HG03558 (cell line): ENCODE measurements around the gene TDRD6.
"Not testable (repeated sequence)": the region's sequence is repeated elsewhere in the genome, so short reads cannot be mapped to it uniquely, and the experiment has no call there.

Experiments used
- ATAC-seq: cut with Tn5 transposase; IDR thresholded peaks from one replicate; pipeline ENCODE4 v1.9.1; 2021; ENCODE audit warnings: moderate number of reproducible peaks; ENCODE audit not compliant: unreplicated experiment; ENCODE audit errors: extremely low read depth

Gene TDRD6

GRCh38 chr6:46687619-46688097 is at the start of gene TDRD6:
TDRD6 (plus strand) TSS chr6:46687885; CDS start chr6:46688129, 244 bp downstream.
- ATAC-seq, result no peak

GRCh38 chr6:46637933-46638332 is 49.8 kb upstream of the TDRD6 start:
- no peak for ATAC-seq

- ATAC-seq, result no peak
Measured at GRCh38 chr6:46638650-46639049, 49.0 kb upstream of the TDRD6 start.

- no peak for ATAC-seq
Measured at GRCh38 chr6:46642928-46643751, 44.5 kb upstream of the TDRD6 start.

GRCh38 chr6:46645265-46645664 is 42.4 kb upstream of the TDRD6 start:
- ATAC-seq, result no peak

- ATAC-seq, result not testable (repeated sequence)
Measured at GRCh38 chr6:46648108-46648507, 39.6 kb upstream of the TDRD6 start.

- no peak for ATAC-seq
Measured at GRCh38 chr6:46648869-46649492, 38.7 kb upstream of the TDRD6 start.

GRCh38 chr6:46651006-46651405 is 36.7 kb upstream of the TDRD6 start:
- ATAC-seq, result no peak

GRCh38 chr6:46651816-46652215 is 35.9 kb upstream of the TDRD6 start:
- ATAC-seq, result no peak

- no peak for ATAC-seq
Measured at GRCh38 chr6:46652232-46652602, 35.5 kb upstream of the TDRD6 start.

- peak; percentile 100 for ATAC-seq
Measured at GRCh38 chr6:46652603-46653438, 34.9 kb upstream of the TDRD6 start, which contains the start of the genes CYP39A1 and SLC25A27. CYP39A1 (minus strand) TSS chr6:46652818; CDS start chr6:46652582, 236 bp downstream. SLC25A27 (plus strand) TSS chr6:46652975; CDS start chr6:46653193, 218 bp downstream.

- ATAC-seq, result no peak
Measured at GRCh38 chr6:46653439-46654195, 34.1 kb upstream of the TDRD6 start.

- ATAC-seq, result no peak
Measured at GRCh38 chr6:46655803-46656202, 31.9 kb upstream of the TDRD6 start.

- no peak for ATAC-seq
Measured at GRCh38 chr6:46657642-46658041, 30.0 kb upstream of the TDRD6 start.

- ATAC-seq, result no peak
Measured at GRCh38 chr6:46661483-46661882, 26.2 kb upstream of the TDRD6 start.

- ATAC-seq, result no peak
Measured at GRCh38 chr6:46667377-46667776, 20.3 kb upstream of the TDRD6 start.

- ATAC-seq, result no peak
Measured at GRCh38 chr6:46674410-46674809, 13.3 kb upstream of the TDRD6 start.

- no peak for ATAC-seq
Measured at GRCh38 chr6:46676604-46677313, 10.9 kb upstream of the TDRD6 start.

GRCh38 chr6:46677314-46677654 is 10.4 kb upstream of the TDRD6 start:
- ATAC-seq, result no peak
